H1 (cell line): Measurements from ENCODE around the gene VIPR2. TPM values are rescaled to one million over a fixed set of nuclear protein-coding genes. Genes with fewer than 3 reads are reported as not detected.

ENCODE experiments used
- CHD7 ChIP-seq: fragments of 300-600 bp; sonication (generic); IDR thresholded peaks from 2 replicates; pipeline ENCODE4 v1.7.1; 2012; ENCODE audit warnings: low read length, moderate library complexity, mild to moderate bottlenecking, inconsistent platforms; ENCODE audit not compliant: insufficient replicate concordance
- CREB1 ChIP-seq: IDR thresholded peaks from 2 replicates; pipeline ENCODE4 v1.6.1; 2012; ENCODE audit warnings: inconsistent platforms
- EP300 ChIP-seq, 2 experiments: IDR thresholded peaks; 1 replicate in 1 of 2; 2 replicates in 1 of 2; pipeline ENCODE4 v1.6.1; 2011 to 2012; ENCODE audit warnings: low read depth in 2 of 2, low read length in 2 of 2, mild to moderate bottlenecking in 2 of 2, borderline replicate concordance in 1 of 2, inconsistent platforms in 1 of 2, moderate library complexity in 1 of 2
- JUND ChIP-seq: IDR thresholded peaks from 2 replicates; pipeline ENCODE4 v1.6.1; 2011; ENCODE audit warnings: mild to moderate bottlenecking, improper control_type of control experiment, low read length
- KDM4A ChIP-seq: IDR thresholded peaks from one replicate; pipeline ENCODE4 v1.7.1; 2012; ENCODE audit warnings: low read depth, mild to moderate bottlenecking, moderate library complexity, low read length, inconsistent platforms; ENCODE audit not compliant: severe bottlenecking
- MAX ChIP-seq: IDR thresholded peaks from 2 replicates; pipeline ENCODE4 v1.6.1; 2012; ENCODE audit warnings: inconsistent platforms
- NANOG ChIP-seq: IDR thresholded peaks from 2 replicates; pipeline ENCODE4 v1.6.1; 2011; ENCODE audit warnings: low read length, low read depth, mild to moderate bottlenecking, inconsistent platforms; ENCODE audit not compliant: insufficient read depth, poor library complexity, severe bottlenecking
- RBBP5 ChIP-seq: IDR thresholded peaks from 2 replicates; pipeline ENCODE4 v1.7.1; 2012; ENCODE audit warnings: low read depth, mild to moderate bottlenecking, inconsistent platforms, low read length, moderate library complexity, borderline replicate concordance
- RXRA ChIP-seq: IDR thresholded peaks from 2 replicates; pipeline ENCODE4 v1.6.1; 2011; ENCODE audit warnings: low read depth, mild to moderate bottlenecking, low read length, moderate library complexity; ENCODE audit not compliant: insufficient read depth
- SAP30 ChIP-seq: fragments of 300-600 bp; sonication (generic); IDR thresholded peaks from 2 replicates; pipeline ENCODE4 v1.7.1; 2012; ENCODE audit warnings: low read length, moderate library complexity, mild to moderate bottlenecking, inconsistent platforms; ENCODE audit not compliant: insufficient read depth, insufficient replicate concordance
- SP4 ChIP-seq: IDR thresholded peaks from 2 replicates; pipeline ENCODE4 v1.6.1; 2012; ENCODE audit warnings: low read length, inconsistent platforms
- TCF12 ChIP-seq: IDR thresholded peaks from 2 replicates; pipeline ENCODE4 v1.6.1; 2011; ENCODE audit warnings: low read depth, mild to moderate bottlenecking, low read length
- polyA plus RNA-seq, 7 experiments: library from polyadenylated mRNA; depleted of rRNA in 3 of 7; stranded (reverse) in 5 of 7; unstranded in 2 of 7; fragments of >200 nt in 5 of 7; fragments of 200-250 nt in 2 of 7; gene quantifications; 1 replicate in 5 of 7; 2 replicates in 1 of 7; 4 replicates in 1 of 7; pipeline versions ENCODE4 v1.2.1 to v1.2.3, GENCODE V29; 2011 to 2013; ENCODE audit warnings: missing spikeins in 2 of 7, mixed read lengths in 2 of 7
- total RNA-seq: library from RNA; stranded (reverse); fragmentation: NEBNext Ultra II Directional; extraction: Animal tissue kit (Norgen Biotek cat#: 25700); gene quantifications from 2 replicates; pipeline ENCODE4 v1.2.1, GENCODE V29; 2021

Gene VIPR2
- total and polyA plus RNA-seq, 2 of the 8 experiments (the other 6 are each of a cell fraction or from before 2014, with no cell fraction given): 2.4 to 6.3 TPM

- TF ChIP-seq CHD7 (no peak), KDM4A (no peak), EP300 (IDR thresholded peaks at IDR 0.05; ENCODE audit: borderline replicate concordance in 1 of 2, low read depth in 2 of 2, low read length in 2 of 2) (no peak), MAX (no peak), JUND (no peak), SP4 (no peak), RBBP5 (no peak), SAP30 (no peak), TCF12 (no peak), RXRA (no peak), CREB1 (no peak), NANOG (no peak)
These were observed 61.0 kb downstream of the VIPR2 start (continued) for GRCh38 chr7:159083698-159084068.
